DND-41 (cell line): ENCODE results near the gene TMEM44.
A peak's percentile ranks its signal among the peaks of the same experiment; 100 is the strongest.

Experiments used
- ATAC-seq: fragments of 200-7000 bp; cut with Tn5 transposase; 3 replicates; pipeline ENCODE4 v1.9.1; 2021; ENCODE audit warnings: low read depth; ENCODE audit not compliant: insufficient read depth
- DNase-seq: peaks from one replicate; pipeline ENCODE4 v3.0.0-alpha.2; 2020
- H2AFZ ChIP-seq: 2 replicates; pipeline ENCODE4 v1.6.0; 2012; ENCODE audit warnings: low read depth, low read length
- H3K27ac ChIP-seq: 2 replicates; pipeline ENCODE4 v1.5.1; 2012; ENCODE audit warnings: low read length, inconsistent platforms
- H3K27me3 ChIP-seq: fragments of 200-600 bp; sonication (generic); 2 replicates; pipeline ENCODE4 v1.6.0; 2012; ENCODE audit warnings: low read length, mild to moderate bottlenecking, inconsistent platforms; ENCODE audit not compliant: insufficient read depth, poor library complexity
- H3K36me3 ChIP-seq: 2 replicates; pipeline ENCODE4 v1.5.1; 2012; ENCODE audit warnings: low read length, inconsistent platforms; ENCODE audit not compliant: insufficient read depth
- H3K4me1 ChIP-seq: 2 replicates; pipeline ENCODE4 v1.5.1; 2012; ENCODE audit warnings: mild to moderate bottlenecking, low read length; ENCODE audit not compliant: insufficient read depth
- H3K4me2 ChIP-seq: 2 replicates; pipeline ENCODE4 v1.6.0; 2012; ENCODE audit warnings: mild to moderate bottlenecking, moderate library complexity, low read length, inconsistent platforms; ENCODE audit not compliant: insufficient read depth
- H3K4me3 ChIP-seq, 2 experiments: fragments of 200-600 bp in 1 of 2; shearing (Covaris generic) in 1 of 2; 2 replicates each; pipeline ENCODE4 v1.5.1; 2012 to 2016; ENCODE audit warnings: inconsistent platforms in 2 of 2, low read length in 2 of 2, mild to moderate bottlenecking in 2 of 2, low read depth in 1 of 2, moderate library complexity in 1 of 2
- H3K79me2 ChIP-seq: 2 replicates; pipeline ENCODE4 v1.6.0; 2012; ENCODE audit warnings: low read length, inconsistent platforms; ENCODE audit not compliant: insufficient read depth
- H3K9ac ChIP-seq: 2 replicates; pipeline ENCODE4 v1.6.0; 2012; ENCODE audit warnings: low read depth, mild to moderate bottlenecking, inconsistent platforms, low read length, moderate library complexity
- H3K9me3 ChIP-seq: 2 replicates; pipeline ENCODE4 v1.5.1; 2012; ENCODE audit warnings: low read length, moderate library complexity, mild to moderate bottlenecking, inconsistent platforms; ENCODE audit not compliant: insufficient read depth, severe bottlenecking
- H4K20me1 ChIP-seq: 2 replicates; pipeline ENCODE4 v1.6.0; 2012; ENCODE audit warnings: low read length; ENCODE audit not compliant: insufficient read depth
- CTCF ChIP-seq: IDR thresholded peaks from 2 replicates; pipeline ENCODE4 v1.5.1; 2012; ENCODE audit warnings: borderline replicate concordance, low read length, moderate library complexity, mild to moderate bottlenecking; ENCODE audit not compliant: poor library complexity, severe bottlenecking; ENCODE audit errors: extremely low read depth
- EZH2 ChIP-seq: IDR thresholded peaks from 3 replicates; pipeline ENCODE4 v1.6.1; 2012; ENCODE audit warnings: borderline replicate concordance, low read depth, mild to moderate bottlenecking, moderate library complexity, low read length, inconsistent platforms; ENCODE audit not compliant: severe bottlenecking

TMEM44 gene

GRCh38 chr3:194623449-194624290, 9.5 kb downstream of the TMEM44 start:
- DNase-seq (no peak), ATAC-seq (peak; percentile 31; the same call in 1 of the 3 replicates)
- peaks cover 60% of the 10 kb centered on the region for H3K36me3 ChIP-seq
- H3K79me2 ChIP-seq: no peaks in the 10 kb centered on the region
- H3K4me3 ChIP-seq: no peak overlapping the region
- H3K27me3 ChIP-seq: no peaks in the 10 kb centered on the region
- no peak for TF ChIP-seq EZH2
- TF ChIP-seq CTCF: no peak
- no peak overlapping the region for H3K27ac ChIP-seq
- no peaks in the 10 kb centered on the region for H3K9me3 ChIP-seq
- no peaks in the 10 kb centered on the region for H3K4me1 ChIP-seq
- H3K9ac ChIP-seq: no peak overlapping the region
- no peak overlapping the region for H2AFZ ChIP-seq
- no peak overlapping the region for H3K4me2 ChIP-seq
- no peaks in the 10 kb centered on the region; the same call in 1 of the 2 replicates for H4K20me1 ChIP-seq

GRCh38 chr3:194622621-194623340, 10.4 kb downstream of the TMEM44 start:
- Histone ChIP-seq H3K27me3 (no peaks in the 10 kb centered on the region), H3K36me3 (peaks cover 55% of the 10 kb centered on the region), H3K9me3 (no peaks in the 10 kb centered on the region), H3K79me2 (no peaks in the 10 kb centered on the region), H4K20me1 (no peaks in the 10 kb centered on the region; the same call in 1 of the 2 replicates), H3K9ac (no peak overlapping the region), H2AFZ (no peak overlapping the region), H3K4me2 (no peak overlapping the region), H3K4me1 (no peaks in the 10 kb centered on the region), H3K27ac (no peak overlapping the region), H3K4me3 (no peak overlapping the region)
- no peak for TF ChIP-seq EZH2
- TF ChIP-seq CTCF: no peak
- no peak for DNase-seq
- no peak for ATAC-seq

- H3K4me2 ChIP-seq: no peak overlapping the region
- DNase-seq: no peak
- H3K27me3 ChIP-seq: no peaks in the 10 kb centered on the region
- no peak for ATAC-seq
- H3K27ac ChIP-seq: no peak overlapping the region
- H3K9ac ChIP-seq: no peak overlapping the region
- H3K9me3 ChIP-seq: no peaks in the 10 kb centered on the region
- no peaks in the 10 kb centered on the region; the same call in 1 of the 2 replicates for H4K20me1 ChIP-seq
- H3K4me3 ChIP-seq: no peak overlapping the region
- H3K79me2 ChIP-seq: no peaks in the 10 kb centered on the region
- H3K36me3 ChIP-seq: peaks cover 55% of the 10 kb centered on the region
- H2AFZ ChIP-seq: no peak overlapping the region
- no peaks in the 10 kb centered on the region for H3K4me1 ChIP-seq
- TF ChIP-seq EZH2 (no peak), CTCF (no peak)
These were observed 11.3 kb downstream of the TMEM44 start for GRCh38 chr3:194621947-194622346.
